Measurements from ENCODE around the gene TFF3.

TFF3 gene

DNA sequence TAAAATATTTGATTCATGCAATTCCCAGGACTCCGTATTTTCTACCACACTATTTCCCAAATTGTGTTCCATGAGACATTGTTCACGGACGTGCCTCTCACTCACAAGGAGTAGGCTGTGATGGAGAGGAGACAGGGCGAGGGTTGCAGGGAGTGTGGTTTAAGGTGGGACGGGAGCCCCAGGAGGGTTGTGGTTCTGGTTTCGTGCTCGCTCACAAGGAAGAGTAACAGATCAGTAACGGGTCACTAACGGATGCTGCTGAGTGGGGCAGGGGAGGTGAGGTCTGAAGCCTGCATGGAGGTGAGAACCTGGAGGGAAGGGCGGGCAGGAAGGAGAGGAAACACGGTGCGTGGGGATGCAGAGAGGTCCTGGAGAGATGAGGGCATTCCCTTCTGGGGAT lies 28.8 kb downstream of the TFF3 start:
- Histone ChIP-seq H3K4me3 (ENCODE audit: low read depth, low read length) (no peak overlapping the region), H3K4me1 (ENCODE audit: control insufficient read depth, insufficient read depth, low read length) (peaks cover 3% of the 10 kb centered on the region; the same call in 1 of the 2 replicates), H3K9ac (ENCODE audit: low read length) (no peak overlapping the region), H3K27me3 (ENCODE audit: control insufficient read depth, insufficient read depth, low read length) (no peaks in the 10 kb centered on the region), H3K36me3 (ENCODE audit: control insufficient read depth, insufficient read depth, low read length) (no peaks in the 10 kb centered on the region), H3K9me3 (ENCODE audit: control insufficient read depth, insufficient read depth, low read depth, low read length) (peaks cover 13% of the 10 kb centered on the region), H3K27ac (ENCODE audit: low read depth, low read length) (no peak overlapping the region)

GRCh38 chr21:42285569-42286245 lies 29.5 kb downstream of the TFF3 start:
- Histone ChIP-seq H3K27me3 (ENCODE audit: control insufficient read depth, insufficient read depth, low read length) (no peaks in the 10 kb centered on the region), H3K9ac (ENCODE audit: low read length) (no peak overlapping the region), H3K4me3 (ENCODE audit: low read depth, low read length) (no peak overlapping the region), H3K9me3 (ENCODE audit: control insufficient read depth, insufficient read depth, low read depth, low read length) (peaks cover 13% of the 10 kb centered on the region), H3K27ac (ENCODE audit: low read depth, low read length) (no peak overlapping the region), H3K36me3 (ENCODE audit: control insufficient read depth, insufficient read depth, low read length) (no peaks in the 10 kb centered on the region), H3K4me1 (ENCODE audit: control insufficient read depth, insufficient read depth, low read length) (peaks cover 2% of the 10 kb centered on the region; the same call in 1 of the 2 replicates)

DNA sequence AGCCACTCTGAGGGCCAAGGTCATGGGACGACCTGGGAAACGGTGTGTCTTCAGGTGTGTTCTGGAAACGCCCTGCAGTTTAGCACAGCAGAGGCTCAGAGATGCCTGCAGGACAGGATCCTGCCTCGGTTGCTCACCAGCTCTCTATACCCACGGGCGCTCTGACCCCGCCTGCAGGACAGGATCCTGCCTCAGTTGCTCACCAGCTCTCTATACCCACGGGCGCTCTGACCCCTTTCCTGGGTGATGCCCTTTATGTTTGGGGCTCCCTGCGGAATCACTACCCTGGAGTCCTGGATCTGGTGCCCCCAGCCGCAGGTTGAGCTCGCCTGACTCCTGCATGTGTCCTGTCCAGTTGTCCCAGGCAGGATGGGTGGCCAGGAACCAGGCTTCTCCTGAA lies 32.5 kb downstream of the TFF3 start:
- no peaks in the 10 kb centered on the region for H3K36me3 ChIP-seq (ENCODE audit: control insufficient read depth, insufficient read depth, low read length)

DNA sequence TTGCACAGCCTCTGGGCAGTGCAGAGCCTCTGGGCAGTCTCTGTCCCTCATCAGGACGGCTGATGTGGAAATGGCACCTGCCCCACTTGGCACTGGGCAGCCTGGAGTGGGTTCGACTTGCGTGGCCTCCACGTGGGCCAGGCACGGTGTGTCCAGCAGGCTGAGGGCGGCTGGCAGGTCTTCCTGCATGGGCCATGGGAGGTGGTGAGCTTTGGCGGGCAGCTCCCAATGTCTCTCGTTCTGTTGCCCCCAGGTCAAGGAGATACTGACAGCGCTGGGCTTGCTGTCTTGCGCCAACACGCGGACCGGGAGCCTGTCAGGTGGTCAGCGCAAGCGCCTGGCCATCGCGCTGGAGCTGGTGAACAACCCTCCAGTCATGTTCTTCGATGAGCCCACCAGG lies 33.2 kb downstream of the TFF3 start:
- Histone ChIP-seq H3K36me3 (ENCODE audit: control insufficient read depth, insufficient read depth, low read length) (no peaks in the 10 kb centered on the region), H3K27ac (ENCODE audit: low read depth, low read length) (no peak overlapping the region), H3K27me3 (ENCODE audit: control insufficient read depth, insufficient read depth, low read length) (no peaks in the 10 kb centered on the region), H3K4me1 (ENCODE audit: control insufficient read depth, insufficient read depth, low read length) (no peaks in the 10 kb centered on the region), H3K9ac (ENCODE audit: low read length) (no peak overlapping the region), H3K9me3 (ENCODE audit: control insufficient read depth, insufficient read depth, low read depth, low read length) (no peaks in the 10 kb centered on the region), H3K4me3 (ENCODE audit: low read depth, low read length) (no peak overlapping the region)

More for the DNA sequence above, 32.5 kb downstream of the TFF3 start:
- no peaks in the 10 kb centered on the region for H3K9me3 ChIP-seq (ENCODE audit: control insufficient read depth, insufficient read depth, low read depth, low read length)
- no peak overlapping the region for H3K4me3 ChIP-seq (ENCODE audit: low read depth, low read length)
- no peak overlapping the region for H3K27ac ChIP-seq (ENCODE audit: low read depth, low read length)
- H3K27me3 ChIP-seq (ENCODE audit: control insufficient read depth, insufficient read depth, low read length) = no peaks in the 10 kb centered on the region
- H3K9ac ChIP-seq (ENCODE audit: low read length) = no peak overlapping the region
- no peaks in the 10 kb centered on the region for H3K4me1 ChIP-seq (ENCODE audit: control insufficient read depth, insufficient read depth, low read length)

GRCh38 chr21:42281181-42281680 lies 34.0 kb downstream of the TFF3 start:
- Histone ChIP-seq H3K36me3 (ENCODE audit: control insufficient read depth, insufficient read depth, low read length) (no peaks in the 10 kb centered on the region), H3K27ac (ENCODE audit: low read depth, low read length) (no peak overlapping the region), H3K4me1 (ENCODE audit: control insufficient read depth, insufficient read depth, low read length) (no peaks in the 10 kb centered on the region), H3K4me3 (ENCODE audit: low read depth, low read length) (no peak overlapping the region), H3K9ac (ENCODE audit: low read length) (no peak overlapping the region), H3K27me3 (ENCODE audit: control insufficient read depth, insufficient read depth, low read length) (no peaks in the 10 kb centered on the region), H3K9me3 (ENCODE audit: control insufficient read depth, insufficient read depth, low read depth, low read length) (no peaks in the 10 kb centered on the region)

GRCh38 chr21:42280356-42281180 lies 34.6 kb downstream of the TFF3 start:
- no peak overlapping the region for H3K4me3 ChIP-seq (ENCODE audit: low read depth, low read length)
- no peaks in the 10 kb centered on the region for H3K4me1 ChIP-seq (ENCODE audit: control insufficient read depth, insufficient read depth, low read length)
- H3K27me3 ChIP-seq (ENCODE audit: control insufficient read depth, insufficient read depth, low read length) = no peaks in the 10 kb centered on the region
- H3K27ac ChIP-seq (ENCODE audit: low read depth, low read length) = no peak overlapping the region
- H3K9ac ChIP-seq (ENCODE audit: low read length) = no peak overlapping the region
- no peaks in the 10 kb centered on the region for H3K36me3 ChIP-seq (ENCODE audit: control insufficient read depth, insufficient read depth, low read length)
- no peaks in the 10 kb centered on the region for H3K9me3 ChIP-seq (ENCODE audit: control insufficient read depth, insufficient read depth, low read depth, low read length)

DNA sequence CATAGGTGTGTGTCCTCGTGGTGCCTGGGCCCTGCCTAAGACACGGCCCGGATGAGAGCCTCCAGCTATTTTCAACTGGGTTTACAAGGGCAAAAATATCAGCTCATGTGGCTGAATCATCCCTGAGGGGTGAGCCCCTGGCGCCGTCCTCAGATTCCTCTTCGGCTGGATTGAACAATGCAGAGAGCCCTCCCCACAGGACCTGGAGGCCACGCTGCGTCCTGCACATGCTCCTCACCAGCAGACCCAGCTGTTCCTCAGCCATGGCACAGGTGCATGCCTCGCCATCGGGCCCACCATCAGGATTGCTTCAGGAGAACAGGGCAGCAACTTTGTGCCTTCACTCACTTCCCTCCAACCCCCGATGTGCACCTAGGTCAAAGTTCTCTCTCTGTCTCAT lies 35.3 kb downstream of the TFF3 start:
- no peaks in the 10 kb centered on the region for H3K4me1 ChIP-seq (ENCODE audit: control insufficient read depth, insufficient read depth, low read length)
- H3K36me3 ChIP-seq (ENCODE audit: control insufficient read depth, insufficient read depth, low read length) = no peaks in the 10 kb centered on the region
- H3K9me3 ChIP-seq (ENCODE audit: control insufficient read depth, insufficient read depth, low read depth, low read length) = no peaks in the 10 kb centered on the region
- no peak overlapping the region for H3K27ac ChIP-seq (ENCODE audit: low read depth, low read length)
- no peak overlapping the region for H3K4me3 ChIP-seq (ENCODE audit: low read depth, low read length)
- no peak overlapping the region for H3K9ac ChIP-seq (ENCODE audit: low read length)
- no peaks in the 10 kb centered on the region for H3K27me3 ChIP-seq (ENCODE audit: control insufficient read depth, insufficient read depth, low read length)

DNA sequence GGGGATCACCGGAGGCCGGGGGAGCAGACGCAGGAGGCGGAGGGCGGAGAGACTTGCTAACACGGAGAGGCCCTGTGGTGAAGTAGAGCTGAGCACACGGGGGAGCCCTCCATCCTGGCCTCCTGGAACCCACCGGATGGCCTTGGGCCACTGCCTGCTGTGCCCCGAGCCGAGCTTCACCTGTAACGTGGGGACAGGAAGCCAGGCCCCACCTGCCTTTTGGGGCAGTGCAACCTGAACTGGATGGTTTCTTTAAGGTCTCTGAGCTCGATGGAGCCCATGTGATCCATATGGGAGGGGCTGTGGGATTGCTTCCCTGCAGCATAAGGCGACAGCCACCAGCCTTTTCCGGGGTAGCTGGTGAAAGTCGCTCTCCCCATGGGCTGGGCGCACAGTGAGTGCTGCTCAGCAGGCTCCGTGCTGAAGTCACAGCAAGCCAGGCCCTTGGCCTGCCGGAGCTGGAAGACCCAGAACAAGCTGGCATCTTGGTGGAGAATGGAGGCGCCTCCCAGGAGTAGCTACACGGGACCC lies 35.8 kb downstream of the TFF3 start:
- H3K9me3 ChIP-seq (ENCODE audit: control insufficient read depth, insufficient read depth, low read depth, low read length) = no peaks in the 10 kb centered on the region
- H3K9ac ChIP-seq (ENCODE audit: low read length) = no peak overlapping the region
- H3K4me3 ChIP-seq (ENCODE audit: low read depth, low read length) = no peak overlapping the region
- H3K4me1 ChIP-seq (ENCODE audit: control insufficient read depth, insufficient read depth, low read length) = no peaks in the 10 kb centered on the region
- no peak overlapping the region for H3K27ac ChIP-seq (ENCODE audit: low read depth, low read length)
- H3K36me3 ChIP-seq (ENCODE audit: control insufficient read depth, insufficient read depth, low read length) = no peaks in the 10 kb centered on the region
- no peaks in the 10 kb centered on the region for H3K27me3 ChIP-seq (ENCODE audit: control insufficient read depth, insufficient read depth, low read length)

GRCh38 chr21:42278451-42279149 lies 36.6 kb downstream of the TFF3 start:
- Histone ChIP-seq H3K27me3 (ENCODE audit: control insufficient read depth, insufficient read depth, low read length) (no peaks in the 10 kb centered on the region), H3K9ac (ENCODE audit: low read length) (no peak overlapping the region), H3K4me1 (ENCODE audit: control insufficient read depth, insufficient read depth, low read length) (no peaks in the 10 kb centered on the region)

GRCh38 chr21:42277593-42277992 lies 37.6 kb downstream of the TFF3 start:
- no peaks in the 10 kb centered on the region for H3K9me3 ChIP-seq (ENCODE audit: control insufficient read depth, insufficient read depth, low read depth, low read length)
- no peak overlapping the region for H3K9ac ChIP-seq (ENCODE audit: low read length)
- H3K27ac ChIP-seq (ENCODE audit: low read depth, low read length) = no peak overlapping the region
- no peak overlapping the region for H3K4me3 ChIP-seq (ENCODE audit: low read depth, low read length)
- no peaks in the 10 kb centered on the region for H3K4me1 ChIP-seq (ENCODE audit: control insufficient read depth, insufficient read depth, low read length)
- no peaks in the 10 kb centered on the region for H3K27me3 ChIP-seq (ENCODE audit: control insufficient read depth, insufficient read depth, low read length)
- H3K36me3 ChIP-seq (ENCODE audit: control insufficient read depth, insufficient read depth, low read length) = no peaks in the 10 kb centered on the region

More at GRCh38 chr21:42278451-42279149, 36.6 kb downstream of the TFF3 start:
- Histone ChIP-seq H3K4me3 (ENCODE audit: low read depth, low read length) (no peak overlapping the region), H3K9me3 (ENCODE audit: control insufficient read depth, insufficient read depth, low read depth, low read length) (no peaks in the 10 kb centered on the region), H3K36me3 (ENCODE audit: control insufficient read depth, insufficient read depth, low read length) (no peaks in the 10 kb centered on the region), H3K27ac (ENCODE audit: low read depth, low read length) (no peak overlapping the region)

All from HUES6 (cell line).